GM19240 (cell line): Measurements from ENCODE around the gene OR8B3.

Source experiments
- DNase-seq: peaks from one replicate; pipeline ENCODE4 v3.0.0; 2011; ENCODE audit warnings: low spot score; ENCODE audit not compliant: insufficient read length

Gene OR8B3

GRCh38 chr11:124376280-124376679 lies 22.5 kb downstream of the OR8B3 start:
- DNase-seq, result no peak

GRCh38 chr11:124359566-124359965 lies 39.3 kb downstream of the OR8B3 start:
- DNase-seq, result no peak

- no peak for DNase-seq
Observed at GRCh38 chr11:124346311-124346955, 52.4 kb downstream of the OR8B3 start.
